Thyroid gland (tissue), 4 donors: ENCODE measurements around the gene OR51V1. TPM values are rescaled to one million over a fixed set of nuclear protein-coding genes. Genes with fewer than 3 reads are reported as not detected.

Experiments used
- DNase-seq, 2 donors: peaks; one replicate each; pipeline ENCODE4 v3.0.0-alpha.2; 2019
- H3K27ac ChIP-seq, 3 donors: fragments of 200-600 bp; sonication (generic); 1 replicate in 2 of 3; 2 replicates in 1 of 3; pipeline ENCODE4 v1.5.1; 2016 to 2019; ENCODE audit warnings: mild to moderate bottlenecking in 1 of 3, moderate library complexity in 1 of 3
- H3K27me3 ChIP-seq: fragments of 200-600 bp; sonication (generic); one replicate; pipeline ENCODE4 v1.5.1; 2019
- H3K36me3 ChIP-seq, 2 donors: fragments of 200-600 bp; sonication (generic); one replicate each; pipeline ENCODE4 v1.5.1; 2016 to 2019
- H3K4me1 ChIP-seq, 2 donors: fragments of 200-600 bp; sonication (generic); one replicate each; pipeline ENCODE4 v1.5.1; 2017 to 2019
- H3K4me3 ChIP-seq, 3 donors: fragments of 200-600 bp; sonication (generic); replicated peaks in 1 of 3; 1 replicate in 2 of 3; 2 replicates in 1 of 3; pipeline ENCODE4 v1.5.1; 2016; ENCODE audit warnings: mild to moderate bottlenecking in 1 of 3
- H3K9me3 ChIP-seq: fragments of 200-600 bp; sonication (generic); one replicate; pipeline ENCODE4 v1.5.1; 2017
- CTCF ChIP-seq, 6 experiments: fragments of 200-600 bp in 3 of 6; fragments of 450-650 bp in 3 of 6; sonication (generic) in 3 of 6; IDR thresholded peaks; one replicate each; pipeline ENCODE4 v1.5.1; 2016 to 2019; ENCODE audit warnings: antibody characterized with exemption in 6 of 6, mild to moderate bottlenecking in 2 of 6, inconsistent platforms in 1 of 6, moderate library complexity in 1 of 6
- POLR2A ChIP-seq, 2 donors: fragments of 450-650 bp; IDR thresholded peaks; one replicate each; pipeline ENCODE4 v1.6.1; 2017; ENCODE audit warnings: antibody characterized with exemption in 2 of 2, mild to moderate bottlenecking in 2 of 2, moderate library complexity in 1 of 2
- WGBS, 2 donors: methylation state at CpG; one replicate each; pipeline ENCODE4 v1.1.5; 2017; 5-methylcytosine and 5-hydroxymethylcytosine counted together
- intact Hi-C: fragments of 100-400 bp; cut with DNase I; formaldehyde crosslinking; loops from one replicate; pipeline ENCODE4 v1.15.1; 2023
- total RNA-seq, 4 donors: library from RNA; depleted of rRNA; stranded (reverse); fragments of >200 nt; gene quantifications; one replicate each; pipeline ENCODE4 v1.2.3, GENCODE V29; 2016

Gene OR51V1
- total RNA-seq, 4 donors from 2014 or later = not detected

GRCh38 chr11:5240056-5240455, 39.6 kb upstream of the OR51V1 start:
- no peak for DNase-seq
- intact Hi-C loops = no loop called here
- no peaks in the 10 kb centered on the region for H3K9me3 ChIP-seq
- TF ChIP-seq POLR2A (IDR thresholded peaks at IDR 0.05) (no peak), CTCF (IDR thresholded peaks at IDR 0.05) (no peak)
- no peaks in the 10 kb centered on the region for H3K4me1 ChIP-seq
- H3K36me3 ChIP-seq = no peaks in the 10 kb centered on the region
- no peak overlapping the region for H3K27ac ChIP-seq
- H3K4me3 ChIP-seq = no peak overlapping the region
- H3K27me3 ChIP-seq = no peaks in the 10 kb centered on the region
- WGBS, 2 donors = 86 to 91% methylated on average over 1 of the region's 1 CpG

- no peaks in the 10 kb centered on the region for H3K9me3 ChIP-seq
- H3K27me3 ChIP-seq = no peaks in the 10 kb centered on the region
- H3K27ac ChIP-seq = no peak overlapping the region
- intact Hi-C loops = no loop called here
- TF ChIP-seq POLR2A (IDR thresholded peaks at IDR 0.05) (no peak), CTCF (IDR thresholded peaks at IDR 0.05) (no peak)
- DNase-seq = no peak
- no peaks in the 10 kb centered on the region for H3K36me3 ChIP-seq
- no peaks in the 10 kb centered on the region for H3K4me1 ChIP-seq
- no peak overlapping the region for H3K4me3 ChIP-seq
Observed at GRCh38 chr11:5239046-5239445, 38.6 kb upstream of the OR51V1 start.

- Histone ChIP-seq H3K27ac (no peak overlapping the region), H3K4me3 (no peak overlapping the region), H3K9me3 (no peaks in the 10 kb centered on the region), H3K27me3 (no peaks in the 10 kb centered on the region), H3K4me1 (no peaks in the 10 kb centered on the region), H3K36me3 (no peaks in the 10 kb centered on the region)
- TF ChIP-seq CTCF (IDR thresholded peaks at IDR 0.05) = no peak
- no peak for TF ChIP-seq POLR2A (IDR thresholded peaks at IDR 0.05)
- DNase-seq = no peak
- WGBS, 2 donors = 57 to 60% methylated on average over 2 of the region's 2 CpGs
- intact Hi-C loops = no loop called here
Observed at GRCh38 chr11:5238486-5238885, 38.0 kb upstream of the OR51V1 start.

- WGBS, 2 donors = 95 to 96% methylated on average over 2 of the region's 2 CpGs
- TF ChIP-seq POLR2A (IDR thresholded peaks at IDR 0.05) (no peak), CTCF (IDR thresholded peaks at IDR 0.05) (no peak)
- H3K27me3 ChIP-seq = no peaks in the 10 kb centered on the region
- H3K9me3 ChIP-seq = no peaks in the 10 kb centered on the region
- H3K4me3 ChIP-seq = no peak overlapping the region
- no peak for DNase-seq
- intact Hi-C loops = no loop called here
- H3K27ac ChIP-seq = no peak overlapping the region
- H3K36me3 ChIP-seq = no peaks in the 10 kb centered on the region
- no peaks in the 10 kb centered on the region for H3K4me1 ChIP-seq
Observed at GRCh38 chr11:5237420-5237819, 36.9 kb upstream of the OR51V1 start.

- Histone ChIP-seq H3K27ac (no peak overlapping the region), H3K36me3 (no peaks in the 10 kb centered on the region), H3K4me3 (no peak overlapping the region), H3K4me1 (no peaks in the 10 kb centered on the region), H3K27me3 (no peaks in the 10 kb centered on the region), H3K9me3 (no peaks in the 10 kb centered on the region)
- intact Hi-C loops = no loop called here
- DNase-seq = no peak
- WGBS, 2 donors = 88 to 93% methylated on average over 5 of the region's 5 CpGs
- TF ChIP-seq CTCF (IDR thresholded peaks at IDR 0.05) = no peak
- TF ChIP-seq POLR2A (IDR thresholded peaks at IDR 0.05) = no peak
Observed at GRCh38 chr11:5235364-5236095, 35.0 kb upstream of the OR51V1 start.
